SK-N-SH treated with all-trans-retinoic acid at 6 μM for 48 hours (cell line): ENCODE data around the gene ARHGEF12.

Source experiments
- ATAC-seq: fragments of 200-7000 bp; cut with Tn5 transposase; 3 replicates; pipeline ENCODE4 v1.9.1; 2020; ENCODE audit warnings: mild to moderate bottlenecking, moderate library complexity
- ARNTL ChIP-seq: fragments of 450-650 bp; formaldehyde crosslinking; IDR thresholded peaks from 2 replicates; pipeline ENCODE4 v1.5.0; 2020; ENCODE audit warnings: low read depth, mild to moderate bottlenecking, moderate library complexity, borderline replicate concordance
- BACH2 ChIP-seq: fragments of 250-450 bp; sonication (Bioruptor Pico); IDR thresholded peaks from 2 replicates; pipeline ENCODE4 v1.9.0; 2021; ENCODE audit warnings: mild to moderate bottlenecking, borderline replicate concordance
- CREB5 ChIP-seq: fragments of 250-450 bp; sonication (Bioruptor Pico); IDR thresholded peaks from 2 replicates; pipeline ENCODE4 v1.5.1; 2020; ENCODE audit warnings: low read depth, mild to moderate bottlenecking, moderate library complexity
- ESRRG ChIP-seq: fragments of 250-450 bp; sonication (Bioruptor Pico); IDR thresholded peaks from 2 replicates; pipeline ENCODE4 v1.6.1; 2021; ENCODE audit warnings: mild to moderate bottlenecking
- GLIS3 ChIP-seq: fragments of 250-450 bp; sonication (Bioruptor Pico); IDR thresholded peaks from 2 replicates; pipeline ENCODE4 v1.5.0; 2020; ENCODE audit warnings: mild to moderate bottlenecking, moderate library complexity
- ISL1 ChIP-seq: fragments of 250-450 bp; sonication (Bioruptor Pico); IDR thresholded peaks from 2 replicates; pipeline ENCODE4 v2.1.2; 2022; ENCODE audit warnings: mild to moderate bottlenecking, moderate library complexity
- OSR1 ChIP-seq: fragments of 250-450 bp; sonication (Bioruptor Pico); IDR thresholded peaks from 2 replicates; pipeline ENCODE4 v1.8.0; 2022; ENCODE audit warnings: moderate library complexity, mild to moderate bottlenecking, inconsistent platforms
- POU6F1 ChIP-seq: fragments of 250-450 bp; sonication (Bioruptor Pico); IDR thresholded peaks from 2 replicates; pipeline ENCODE4 v1.8.0; 2021; ENCODE audit warnings: low read depth, mild to moderate bottlenecking, moderate library complexity, borderline replicate concordance
- PPARA ChIP-seq: fragments of 250-450 bp; sonication (Bioruptor Pico); IDR thresholded peaks from 2 replicates; pipeline ENCODE4 v1.5.0; 2020; ENCODE audit warnings: mild to moderate bottlenecking, borderline replicate concordance
- RARB ChIP-seq: fragments of 250-450 bp; sonication (Bioruptor Pico); IDR thresholded peaks from 2 replicates; pipeline ENCODE4 v1.8.0; 2021; ENCODE audit warnings: mild to moderate bottlenecking, moderate library complexity
- SNAI2 ChIP-seq: fragments of 250-450 bp; sonication (Bioruptor Pico); IDR thresholded peaks from 2 replicates; pipeline ENCODE4 v1.5.0; 2020; ENCODE audit warnings: mild to moderate bottlenecking, moderate library complexity
- TCF4 ChIP-seq: fragments of 250-450 bp; sonication (Bioruptor Pico); IDR thresholded peaks from 2 replicates; pipeline ENCODE4 v1.8.0; 2021; ENCODE audit warnings: mild to moderate bottlenecking, moderate library complexity, borderline replicate concordance
- TOX ChIP-seq: fragments of 250-450 bp; sonication (Bioruptor Pico); IDR thresholded peaks from 2 replicates; pipeline ENCODE4 v1.8.0; 2021; ENCODE audit warnings: mild to moderate bottlenecking, moderate library complexity, borderline replicate concordance
- ZC3H10 ChIP-seq: fragments of 250-450 bp; sonication (Bioruptor Pico); IDR thresholded peaks from 2 replicates; pipeline ENCODE4 v1.5.1; 2021; ENCODE audit warnings: mild to moderate bottlenecking, moderate library complexity
- ZFP30 ChIP-seq: fragments of 450-650 bp; formaldehyde crosslinking; IDR thresholded peaks from 2 replicates; pipeline ENCODE4 v1.5.0; 2022; ENCODE audit warnings: mild to moderate bottlenecking, moderate library complexity
- ZNF565 ChIP-seq: fragments of 450-650 bp; formaldehyde crosslinking; conservative IDR thresholded peaks from 2 replicates; pipeline ENCODE4 v1.5.0; 2020; ENCODE audit warnings: low read depth, mild to moderate bottlenecking, moderate library complexity
- ZNF70 ChIP-seq: fragments of 450-650 bp; formaldehyde crosslinking; IDR thresholded peaks from 2 replicates; pipeline ENCODE4 v1.5.0; 2020; ENCODE audit warnings: mild to moderate bottlenecking, moderate library complexity
- ZNF8 ChIP-seq: fragments of 450-650 bp; formaldehyde crosslinking; IDR thresholded peaks from 2 replicates; pipeline ENCODE4 v1.5.0; 2020; ENCODE audit warnings: mild to moderate bottlenecking, moderate library complexity
- TF ChIP-seq, protein P1 (sequence below): fragments of 250-450 bp; sonication (Bioruptor Pico); IDR thresholded peaks from 2 replicates; pipeline ENCODE4 v1.8.0; 2020; ENCODE audit warnings: mild to moderate bottlenecking, moderate library complexity, borderline replicate concordance
- TF ChIP-seq, protein P2 (sequence below): fragments of 250-450 bp; sonication (Bioruptor Pico); IDR thresholded peaks from 2 replicates; pipeline ENCODE4 v1.5.1; 2021; ENCODE audit warnings: mild to moderate bottlenecking, moderate library complexity

Gene ARHGEF12

GRCh38 chr11:120432056-120433018 lies 96.1 kb downstream of the ARHGEF12 start:
- TF ChIP-seq ZNF565 (CRISPR knock-in tag), result no peak
- TF ChIP-seq GLIS3 (CRISPR knock-in tag), result no peak
- TF ChIP-seq ISL1, result peak; percentile 98
- 0 out of 2 replicates have a peak, but pooled peaks have one; percentile 22 for TF ChIP-seq TOX
- TF ChIP-seq ZFP30 (CRISPR knock-in tag), result no peak
- TF ChIP-seq ZNF8, result no peak
- TF ChIP-seq, protein P1, sequence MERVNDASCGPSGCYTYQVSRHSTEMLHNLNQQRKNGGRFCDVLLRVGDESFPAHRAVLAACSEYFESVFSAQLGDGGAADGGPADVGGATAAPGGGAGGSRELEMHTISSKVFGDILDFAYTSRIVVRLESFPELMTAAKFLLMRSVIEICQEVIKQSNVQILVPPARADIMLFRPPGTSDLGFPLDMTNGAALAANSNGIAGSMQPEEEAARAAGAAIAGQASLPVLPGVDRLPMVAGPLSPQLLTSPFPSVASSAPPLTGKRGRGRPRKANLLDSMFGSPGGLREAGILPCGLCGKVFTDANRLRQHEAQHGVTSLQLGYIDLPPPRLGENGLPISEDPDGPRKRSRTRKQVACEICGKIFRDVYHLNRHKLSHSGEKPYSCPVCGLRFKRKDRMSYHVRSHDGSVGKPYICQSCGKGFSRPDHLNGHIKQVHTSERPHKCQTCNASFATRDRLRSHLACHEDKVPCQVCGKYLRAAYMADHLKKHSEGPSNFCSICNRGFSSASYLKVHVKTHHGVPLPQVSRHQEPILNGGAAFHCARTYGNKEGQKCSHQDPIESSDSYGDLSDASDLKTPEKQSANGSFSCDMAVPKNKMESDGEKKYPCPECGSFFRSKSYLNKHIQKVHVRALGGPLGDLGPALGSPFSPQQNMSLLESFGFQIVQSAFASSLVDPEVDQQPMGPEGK (CRISPR knock-in tag), result peak; percentile 51; the same call in 1 of the 2 replicates
- no peak for TF ChIP-seq ZC3H10 (CRISPR knock-in tag)
- TF ChIP-seq CREB5, result no peak
- no peak for TF ChIP-seq RARB (CRISPR knock-in tag)
- TF ChIP-seq BACH2 (CRISPR knock-in tag), result no peak
- no peak for TF ChIP-seq PPARA
- no peak for TF ChIP-seq SNAI2
- TF ChIP-seq POU6F1 (CRISPR knock-in tag), result peak; percentile 5; the same call in 1 of the 2 replicates

DNA sequence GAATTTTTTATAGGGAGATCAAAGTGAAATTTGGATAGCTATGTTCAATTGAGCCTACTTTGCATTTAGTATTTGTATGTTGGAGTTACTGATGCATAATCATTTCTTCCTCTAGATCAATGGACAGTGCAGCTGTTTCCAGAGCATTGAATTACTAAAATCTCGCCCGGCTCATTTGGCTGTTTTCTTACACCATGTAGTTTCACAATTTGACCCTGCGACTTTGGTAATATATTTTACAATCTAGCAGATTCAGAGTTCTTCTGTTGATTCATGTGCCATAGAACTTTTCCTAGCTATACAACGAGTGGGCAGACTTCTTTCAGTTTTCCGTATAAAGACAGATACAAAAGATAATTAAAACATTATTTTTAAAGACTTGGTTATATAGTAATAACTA lies 105.4 kb downstream of the ARHGEF12 start:
- TF ChIP-seq TCF4 (no peak), ISL1 (no peak), ZNF8 (no peak), OSR1 (CRISPR knock-in tag) (no peak), CREB5 (no peak)
- TF ChIP-seq, all 23 proteins: peak for 0
- no peak for ATAC-seq

More at GRCh38 chr11:120432056-120433018, 96.1 kb downstream of the ARHGEF12 start:
- ATAC-seq, result peak; percentile 97

DNA sequence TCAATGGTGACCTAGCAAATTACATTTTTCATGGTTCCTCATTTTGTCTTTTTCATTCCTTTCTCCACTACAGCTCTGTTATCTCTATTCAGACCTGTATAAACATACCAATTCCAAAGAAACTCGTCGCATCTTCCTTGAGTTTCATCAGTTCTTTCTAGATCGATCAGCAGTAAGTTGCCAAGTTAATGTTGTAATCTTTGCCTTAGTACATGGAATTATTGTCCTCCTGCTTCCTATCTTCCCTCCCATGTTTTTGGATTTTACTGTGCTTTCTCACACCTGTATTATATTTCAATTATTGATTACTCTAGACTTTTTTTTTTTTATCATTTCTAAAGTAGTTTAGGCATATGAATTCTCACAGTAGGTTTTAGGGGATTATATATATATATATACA lies 105.8 kb downstream of the ARHGEF12 start:
- no peak for ATAC-seq
- TF ChIP-seq, protein P2, sequence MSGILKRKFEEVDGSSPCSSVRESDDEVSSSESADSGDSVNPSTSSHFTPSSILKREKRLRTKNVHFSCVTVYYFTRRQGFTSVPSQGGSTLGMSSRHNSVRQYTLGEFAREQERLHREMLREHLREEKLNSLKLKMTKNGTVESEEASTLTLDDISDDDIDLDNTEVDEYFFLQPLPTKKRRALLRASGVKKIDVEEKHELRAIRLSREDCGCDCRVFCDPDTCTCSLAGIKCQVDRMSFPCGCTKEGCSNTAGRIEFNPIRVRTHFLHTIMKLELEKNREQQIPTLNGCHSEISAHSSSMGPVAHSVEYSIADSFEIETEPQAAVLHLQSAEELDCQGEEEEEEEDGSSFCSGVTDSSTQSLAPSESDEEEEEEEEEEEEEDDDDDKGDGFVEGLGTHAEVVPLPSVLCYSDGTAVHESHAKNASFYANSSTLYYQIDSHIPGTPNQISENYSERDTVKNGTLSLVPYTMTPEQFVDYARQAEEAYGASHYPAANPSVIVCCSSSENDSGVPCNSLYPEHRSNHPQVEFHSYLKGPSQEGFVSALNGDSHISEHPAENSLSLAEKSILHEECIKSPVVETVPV (CRISPR knock-in tag), result no peak
- no peak for TF ChIP-seq PPARA
- no peak for TF ChIP-seq CREB5
- TF ChIP-seq TOX, result no peak
- no peak for TF ChIP-seq ISL1
- TF ChIP-seq SNAI2, result no peak
- TF ChIP-seq ZFP30 (CRISPR knock-in tag), result no peak
- no peak for TF ChIP-seq ESRRG
- TF ChIP-seq, protein P1 (CRISPR knock-in tag), result no peak
- no peak for TF ChIP-seq OSR1 (CRISPR knock-in tag)
- TF ChIP-seq GLIS3 (CRISPR knock-in tag), result no peak
- no peak for TF ChIP-seq ZNF70
- TF ChIP-seq ZNF8, result no peak
- TF ChIP-seq TCF4, result no peak
- no peak for TF ChIP-seq ARNTL (CRISPR knock-in tag)
